A549 (cell line): Measurements from ENCODE around the gene MAGI1.

Experiments used
- CEBPB ChIP-seq, 2 experiments: fragments of >200 bp in 1 of 2; sonication (Bioruptor Twin) in 1 of 2; formaldehyde crosslinking in 1 of 2; IDR thresholded peaks; 2 replicates each; pipeline ENCODE4 v1.6.1; 2012 to 2016
- CTCF ChIP-seq: fragments of >200 bp; sonication (Bioruptor Twin); formaldehyde crosslinking; IDR thresholded peaks from 3 replicates; pipeline ENCODE4 v1.5.1; 2016
- EP300 ChIP-seq, 2 experiments: fragments of >200 bp; sonication (Bioruptor Twin); formaldehyde crosslinking; IDR thresholded peaks; 2 replicates in 1 of 2; 3 replicates in 1 of 2; pipeline ENCODE4 v1.6.1; 2016 to 2017
- HOXB5 ChIP-seq: fragments of 250-450 bp; sonication (Bioruptor Pico); IDR thresholded peaks from 2 replicates; pipeline ENCODE4 v1.5.0; 2020; ENCODE audit warnings: mild to moderate bottlenecking, moderate library complexity
- MAX ChIP-seq: IDR thresholded peaks from 2 replicates; pipeline ENCODE4 v1.6.1; 2012
- MYC ChIP-seq: IDR thresholded peaks from 2 replicates; pipeline ENCODE4 v1.6.1; 2012; ENCODE audit warnings: mild to moderate bottlenecking, inconsistent platforms, low read length, improper control_type of control experiment, borderline replicate concordance
- NPAS2 ChIP-seq: fragments of 250-450 bp; sonication (Bioruptor Pico); IDR thresholded peaks from 2 replicates; pipeline ENCODE4 v1.8.0; 2022; ENCODE audit warnings: mild to moderate bottlenecking, moderate library complexity, borderline replicate concordance
- PBX3 ChIP-seq: IDR thresholded peaks from 2 replicates; pipeline ENCODE4 v1.6.1; 2012
- POLR2A ChIP-seq: IDR thresholded peaks from 2 replicates; pipeline ENCODE4 v1.6.1; 2012; ENCODE audit warnings: mild to moderate bottlenecking, low read length
- REST ChIP-seq: fragments of 200-600 bp; sonication (generic); IDR thresholded peaks from 2 replicates; pipeline ENCODE4 v1.6.1; 2016; ENCODE audit warnings: antibody characterized with exemption, mild to moderate bottlenecking, moderate library complexity
- RNF2 ChIP-seq: fragments of 200-600 bp; sonication (generic); IDR thresholded peaks from 2 replicates; pipeline ENCODE4 v1.6.1; 2016; ENCODE audit warnings: low read depth, mild to moderate bottlenecking, antibody characterized with exemption, moderate library complexity, borderline replicate concordance
- SMC3 ChIP-seq: fragments of >200 bp; sonication (Bioruptor Twin); formaldehyde crosslinking; IDR thresholded peaks from 3 replicates; pipeline ENCODE4 v1.6.1; 2018; ENCODE audit warnings: inconsistent platforms
- TP53 ChIP-seq: fragments of 250-450 bp; sonication (Bioruptor Pico); IDR thresholded peaks from 2 replicates; pipeline ENCODE4 v1.5.0; 2021; ENCODE audit warnings: mild to moderate bottlenecking, moderate library complexity
- ZSCAN20 ChIP-seq: fragments of 250-450 bp; sonication (Bioruptor Pico); IDR thresholded peaks from 2 replicates; pipeline ENCODE4 v1.8.0; 2022; ENCODE audit warnings: mild to moderate bottlenecking, moderate library complexity

GRCh38 chr3:65635657-65636056 lies 403.1 kb downstream of the MAGI1 start:
- no peak for TF ChIP-seq EP300 (IDR thresholded peaks at IDR 0.05)
- no peak for TF ChIP-seq TP53 (CRISPR knock-in tag)
- no peak for TF ChIP-seq CTCF
- no peak for TF ChIP-seq POLR2A
- no peak for TF ChIP-seq MAX
- no peak for TF ChIP-seq SMC3
- no peak for TF ChIP-seq NPAS2 (CRISPR knock-in tag)
- TF ChIP-seq MYC = no peak
- TF ChIP-seq PBX3 = no peak
- TF ChIP-seq REST = no peak
- TF ChIP-seq HOXB5 (CRISPR knock-in tag) = no peak
- TF ChIP-seq ZSCAN20 = no peak
- no peak for TF ChIP-seq CEBPB (IDR thresholded peaks at IDR 0.05)
- no peak for TF ChIP-seq RNF2
